HG03039 (cell line): ENCODE results near the gene QSOX2.

ENCODE experiments used
- ATAC-seq: cut with Tn5 transposase; IDR thresholded peaks from one replicate; pipeline ENCODE4 v1.9.1; 2021; ENCODE audit warnings: mild to moderate bottlenecking, moderate library complexity; ENCODE audit not compliant: unreplicated experiment

QSOX2 gene

DNA sequence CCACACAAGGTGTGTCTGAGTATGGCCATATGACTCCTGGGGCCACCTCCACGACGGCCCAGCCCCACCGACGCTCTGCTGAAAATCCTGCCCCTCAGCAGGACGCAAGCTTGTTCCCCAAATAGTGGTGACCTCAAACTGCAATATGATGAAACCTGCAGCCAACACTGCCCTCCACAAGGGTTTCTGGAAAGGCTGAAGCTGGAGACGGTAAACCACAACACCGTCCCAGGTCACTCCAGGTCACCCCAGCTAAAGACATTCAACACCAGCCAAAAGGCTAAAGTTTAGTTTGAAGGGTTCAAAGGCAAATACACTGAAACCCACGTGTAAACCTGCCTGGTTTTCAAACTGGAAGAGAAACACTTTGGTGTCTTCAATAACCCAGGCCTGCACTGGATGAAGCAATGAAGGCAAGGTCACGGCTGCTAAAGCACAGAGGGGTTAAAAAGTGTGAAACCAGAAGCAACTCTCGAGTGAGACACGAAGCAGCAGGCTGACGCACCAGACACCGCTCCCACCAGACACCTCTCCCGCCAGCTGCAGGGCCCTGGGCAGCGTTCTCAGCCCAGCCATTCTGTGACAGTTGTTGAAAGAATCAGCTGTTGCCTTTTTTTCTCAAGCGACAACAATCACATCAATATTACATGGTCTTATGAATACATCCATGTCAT, 38.9 kb downstream of the QSOX2 start:
- ATAC-seq = no peak

DNA sequence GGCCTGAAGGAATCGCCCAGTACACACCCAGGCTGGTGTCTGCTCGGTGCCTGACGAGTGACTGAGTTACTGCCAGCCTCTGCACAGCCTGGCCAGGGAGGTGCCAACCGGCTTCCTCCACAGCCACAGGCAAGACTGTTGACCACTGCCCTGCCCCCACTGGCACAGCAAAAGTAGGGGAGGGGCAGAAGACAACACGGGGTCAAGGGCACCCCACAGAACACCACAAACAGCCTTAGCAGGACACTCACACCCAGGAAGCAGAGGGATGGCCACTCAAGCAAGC, 40.0 kb downstream of the QSOX2 start:
- ATAC-seq = no peak

DNA sequence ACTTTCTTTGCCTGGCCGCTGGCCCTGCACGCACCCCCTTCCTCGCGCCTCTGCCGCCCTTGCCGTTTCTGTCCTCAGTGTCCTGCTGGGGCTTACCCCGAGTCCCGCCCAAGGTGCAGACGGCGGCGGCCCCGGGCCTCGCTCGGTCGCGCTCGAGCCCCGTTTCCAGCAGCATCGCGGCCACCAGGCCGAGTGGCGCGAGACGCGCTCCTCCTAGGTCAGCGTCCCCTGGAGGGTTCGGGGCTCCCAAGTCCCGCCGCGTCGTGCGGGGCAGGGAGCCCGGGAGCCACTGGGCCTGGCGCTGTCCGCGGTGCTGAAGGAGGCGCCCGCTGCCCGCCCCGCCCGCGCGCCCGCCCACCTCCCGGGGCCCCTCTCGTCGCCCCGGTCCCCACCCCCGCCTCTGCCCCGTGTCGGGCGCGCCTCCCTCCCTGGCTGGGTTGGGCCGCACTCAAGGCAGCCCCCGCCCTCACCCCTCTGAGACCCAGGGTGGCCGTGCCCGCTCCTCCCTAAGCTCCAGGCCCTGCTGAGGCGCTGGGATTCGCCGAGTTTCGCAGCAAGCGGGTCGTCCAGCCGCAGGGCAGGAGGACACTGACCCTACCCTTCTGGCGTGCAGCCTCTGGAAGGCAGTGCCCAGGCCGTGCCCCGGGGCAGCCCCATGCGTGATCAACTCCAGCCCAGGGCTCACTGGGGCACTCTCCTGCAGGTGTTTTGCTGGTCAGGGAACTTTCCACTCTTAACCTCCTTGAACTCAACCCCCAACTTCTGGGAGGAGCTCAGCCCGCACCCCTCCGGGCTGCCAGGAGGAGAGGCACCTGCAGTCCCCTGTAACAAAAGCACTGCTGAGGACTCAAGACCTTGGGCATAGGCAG, 40.5 kb downstream of the QSOX2 start, which contains the start of gene LHX3:
LHX3 (minus strand) TSS at position 291 of the 869 bp plus-strand sequence; CDS start at position 175, 116 bp downstream.
- no peak for ATAC-seq

DNA sequence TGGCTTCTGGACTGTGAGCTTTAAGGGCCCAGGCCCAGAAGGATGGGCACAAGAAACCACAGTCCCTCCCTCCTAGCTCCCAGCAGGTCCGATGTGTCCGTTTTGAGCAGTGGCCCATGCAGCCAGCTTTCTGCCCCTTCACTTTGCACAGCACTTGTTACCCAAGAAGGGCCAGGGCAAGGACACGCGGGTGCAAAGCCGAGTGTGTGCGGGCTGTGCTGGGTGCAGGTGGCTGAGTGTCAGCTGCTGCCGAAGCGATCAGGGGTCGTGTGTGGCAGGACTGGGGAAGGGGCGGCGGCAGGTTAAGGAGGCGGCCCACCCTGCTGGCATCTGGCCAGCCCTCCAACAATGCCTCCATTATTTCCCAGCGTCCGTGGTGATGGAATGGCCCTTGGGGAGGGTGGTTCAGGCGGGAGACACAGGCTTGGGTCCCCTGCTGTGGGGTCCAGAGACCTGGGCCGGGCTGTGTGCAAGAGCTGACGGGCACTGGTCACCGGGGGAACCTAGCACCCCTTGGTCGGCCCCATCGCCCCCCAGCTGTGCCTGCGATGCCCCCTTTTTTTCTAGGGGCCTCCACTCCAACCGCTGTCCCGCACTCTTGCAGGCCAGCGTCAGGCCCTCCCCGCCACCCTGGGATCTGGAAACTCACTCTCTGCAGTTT, 41.3 kb downstream of the QSOX2 start:
- ATAC-seq = no peak

DNA sequence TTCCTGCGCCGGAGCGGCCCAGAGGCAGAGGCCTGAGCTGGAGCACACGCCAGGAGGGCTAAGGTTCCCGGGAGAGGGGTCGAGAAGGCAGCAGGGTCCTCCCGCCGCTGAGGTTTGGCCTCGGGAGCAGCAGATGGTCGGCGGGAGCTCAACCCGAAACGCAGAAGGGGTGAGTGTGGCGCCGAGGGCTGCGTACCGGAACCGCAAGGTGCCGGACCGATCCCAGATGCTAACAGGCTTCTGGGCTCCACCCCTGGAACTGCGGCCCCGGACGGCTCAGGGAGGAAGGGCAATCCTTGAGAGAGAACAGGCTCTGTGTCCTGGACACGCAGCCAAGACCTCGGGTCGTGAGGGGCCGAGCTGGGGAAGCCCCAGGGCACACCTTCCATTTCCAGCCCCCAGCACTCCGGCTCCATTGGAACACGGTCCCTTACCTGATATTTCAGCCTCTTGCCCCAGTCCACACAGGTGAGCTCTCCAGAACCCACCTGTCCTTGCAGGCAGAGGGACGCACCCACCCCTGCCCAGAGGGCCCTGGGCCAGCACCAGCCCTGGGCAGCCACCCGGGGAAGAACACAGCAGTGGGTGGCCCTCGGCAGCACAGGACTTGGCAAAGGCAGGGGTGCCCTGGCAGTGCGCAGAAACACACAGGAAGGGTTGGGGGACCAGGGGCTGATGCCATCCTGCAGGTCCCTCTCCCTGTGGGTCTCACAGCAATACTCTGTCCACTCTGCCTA, 42.0 kb downstream of the QSOX2 start:
- ATAC-seq = no peak

DNA sequence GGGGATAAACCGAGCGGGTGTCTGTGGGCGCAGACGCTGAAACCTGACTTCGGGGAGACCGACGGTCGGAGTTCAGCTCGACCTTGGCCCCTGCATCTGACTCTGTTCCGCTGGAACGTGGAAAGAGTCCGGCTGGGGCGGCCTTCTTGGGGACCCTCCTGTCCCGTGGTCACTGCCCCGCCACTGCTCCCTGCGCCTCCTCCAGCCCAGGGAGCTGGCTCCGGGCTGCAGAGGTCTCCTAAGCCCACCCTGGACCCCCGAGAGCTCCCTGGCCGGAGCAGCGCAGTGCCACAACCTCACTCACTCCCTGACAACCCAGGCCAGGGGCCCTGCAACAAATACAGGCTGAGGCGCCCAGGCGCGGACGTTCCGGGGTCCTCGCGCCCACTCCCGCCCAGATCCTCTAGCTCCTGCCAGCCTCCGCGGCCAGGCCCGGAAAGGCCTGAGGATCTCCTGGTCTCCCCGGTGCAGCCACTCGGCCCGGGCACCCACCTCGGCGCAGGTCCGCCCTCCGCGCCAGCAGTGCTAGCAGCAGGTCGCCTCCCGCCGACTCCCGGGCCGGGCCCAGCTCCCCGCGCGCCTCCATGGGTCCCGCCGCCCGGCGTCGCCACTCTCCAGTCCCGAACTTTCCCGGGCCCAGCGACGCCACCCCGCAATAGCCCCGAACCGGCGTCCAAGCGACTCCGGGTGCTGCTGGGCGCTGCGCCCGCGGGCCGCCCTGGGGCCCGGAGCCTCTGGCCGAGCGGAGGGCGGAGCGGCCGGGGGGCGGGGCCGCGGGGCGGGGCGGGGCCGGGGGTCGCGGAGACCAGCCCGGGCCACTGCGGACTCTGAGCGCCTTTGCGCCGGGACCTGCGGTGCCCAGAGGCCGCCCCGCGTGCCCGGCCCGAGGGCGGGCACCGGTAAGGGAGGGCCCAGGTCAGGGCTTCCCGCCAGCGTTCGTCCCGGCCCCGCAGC, 42.9 kb downstream of the QSOX2 start:
- ATAC-seq = no peak

DNA sequence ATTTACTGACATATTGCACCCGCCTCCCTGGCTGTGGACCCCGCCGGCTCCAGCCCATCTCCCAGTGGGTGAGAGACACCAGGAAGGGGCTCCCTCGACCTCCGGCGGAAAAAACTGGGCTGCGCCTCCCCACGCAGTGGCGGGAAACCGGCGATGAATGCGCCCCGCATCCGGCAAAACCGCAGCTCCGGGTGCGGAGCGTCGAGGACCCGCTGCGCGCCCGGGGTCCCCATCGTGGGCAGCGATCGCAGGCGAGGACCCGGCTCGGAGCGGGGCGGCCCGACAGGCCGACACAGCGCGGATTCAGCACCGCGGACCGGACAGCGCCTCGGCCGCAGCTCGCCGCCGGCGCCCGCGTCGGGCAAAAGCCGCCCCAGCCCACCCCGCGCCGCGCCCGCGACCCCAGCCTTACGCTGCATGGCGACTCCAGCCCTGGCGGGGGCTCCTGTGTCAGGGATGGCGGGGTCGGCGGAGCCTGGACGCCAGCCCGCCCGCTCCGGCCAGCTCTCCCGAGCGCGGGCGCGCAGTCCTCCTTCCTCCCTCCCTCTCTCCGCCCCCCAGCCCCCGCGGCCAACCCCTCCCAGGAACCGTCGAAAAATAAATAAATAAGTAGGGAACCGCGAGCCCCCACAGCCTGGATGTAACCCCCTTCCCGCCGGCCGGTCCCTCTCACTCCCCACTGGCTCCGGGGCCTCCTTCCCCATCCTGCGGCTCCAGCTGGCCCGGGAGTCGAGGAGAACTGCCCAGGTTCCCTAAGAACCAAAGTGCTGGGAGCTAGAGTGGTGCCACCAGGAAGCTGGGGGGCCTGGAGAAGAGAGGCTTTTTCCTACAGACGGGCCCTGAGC, 43.8 kb downstream of the QSOX2 start:
- ATAC-seq = no peak

DNA sequence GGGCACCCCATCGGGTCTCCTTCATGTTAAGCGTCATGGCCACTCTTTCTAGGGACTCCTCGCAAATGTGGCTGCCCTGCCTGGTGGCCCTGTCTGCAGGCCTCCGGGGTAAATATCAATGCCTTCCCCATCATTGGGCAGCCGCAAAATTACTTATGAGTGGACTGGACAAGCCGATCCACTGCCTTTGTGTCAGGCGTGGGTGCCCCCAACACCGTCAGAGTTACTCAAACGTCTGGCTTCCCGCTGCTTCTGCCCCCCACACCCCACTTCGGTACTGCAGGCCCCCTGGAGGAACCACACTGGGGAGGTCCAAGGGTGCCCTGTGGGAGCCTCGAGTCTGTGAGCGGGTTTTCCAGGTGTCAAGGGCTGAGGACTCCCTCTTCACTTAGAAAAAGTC, 44.4 kb downstream of the QSOX2 start:
- no peak for ATAC-seq

DNA sequence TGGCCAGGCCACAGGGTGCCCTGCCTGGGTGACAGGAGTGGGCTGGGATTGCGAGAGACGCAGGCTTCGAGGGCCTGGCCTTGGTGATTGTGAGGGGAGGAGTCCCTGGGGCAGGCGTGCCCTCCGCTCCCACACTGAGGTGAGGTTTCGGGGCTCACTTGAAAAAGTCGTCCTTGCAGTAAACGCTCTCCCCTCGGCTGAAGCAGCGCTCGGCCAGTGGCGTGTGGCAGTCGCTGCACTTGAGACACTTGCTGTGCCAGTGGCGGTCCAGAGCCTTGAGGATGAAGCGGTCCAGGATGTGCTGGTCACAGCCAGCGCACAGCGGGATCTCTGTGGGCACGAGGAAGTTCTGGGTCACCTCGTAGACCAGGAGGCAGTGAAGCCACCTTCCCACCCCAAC, 45.2 kb downstream of the QSOX2 start:
- no peak for ATAC-seq

DNA sequence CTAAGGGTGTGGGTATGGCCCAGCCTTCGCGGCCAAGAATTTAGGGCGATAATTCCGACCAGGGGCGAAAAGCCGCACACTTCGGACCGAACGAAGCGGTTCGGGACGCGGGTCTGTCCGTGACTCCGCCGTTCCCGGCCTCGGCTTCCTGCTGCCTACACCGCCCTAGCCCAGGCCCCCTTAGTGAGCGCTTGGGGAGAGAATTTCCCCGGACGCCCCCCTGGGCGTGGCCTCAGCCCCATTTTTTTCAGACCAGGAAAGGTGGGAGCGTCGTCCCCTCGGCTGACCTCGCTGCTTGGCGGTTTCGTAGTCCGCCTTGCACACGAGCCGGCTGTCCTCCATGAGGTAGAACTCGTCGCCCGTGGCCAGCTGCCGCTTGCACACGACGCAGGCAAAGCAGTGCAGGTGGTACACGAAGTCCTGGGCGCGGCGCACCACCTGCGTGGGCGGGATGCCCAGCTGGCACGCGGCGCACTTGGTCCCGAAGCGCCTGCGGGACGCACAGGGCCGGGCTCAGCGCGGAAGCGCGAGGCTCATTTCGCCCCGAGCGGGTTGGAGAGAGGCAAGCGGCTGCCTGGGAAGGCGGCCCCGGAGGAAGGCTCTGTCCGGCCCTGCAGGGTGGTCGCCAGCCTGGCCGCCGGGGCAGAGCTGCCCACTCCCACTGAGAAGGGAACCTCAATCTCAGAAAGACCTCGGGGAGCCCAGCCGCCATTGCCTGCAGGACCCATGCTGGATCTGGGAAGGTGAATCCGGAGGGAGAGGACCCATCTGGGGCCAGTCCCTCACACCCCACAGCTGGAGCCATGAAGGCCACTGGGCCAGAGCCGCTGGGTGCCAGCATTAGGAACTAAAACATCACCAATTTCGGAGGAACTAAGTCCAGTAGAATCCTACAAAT, 46.0 kb downstream of the QSOX2 start:
- no peak for ATAC-seq

DNA sequence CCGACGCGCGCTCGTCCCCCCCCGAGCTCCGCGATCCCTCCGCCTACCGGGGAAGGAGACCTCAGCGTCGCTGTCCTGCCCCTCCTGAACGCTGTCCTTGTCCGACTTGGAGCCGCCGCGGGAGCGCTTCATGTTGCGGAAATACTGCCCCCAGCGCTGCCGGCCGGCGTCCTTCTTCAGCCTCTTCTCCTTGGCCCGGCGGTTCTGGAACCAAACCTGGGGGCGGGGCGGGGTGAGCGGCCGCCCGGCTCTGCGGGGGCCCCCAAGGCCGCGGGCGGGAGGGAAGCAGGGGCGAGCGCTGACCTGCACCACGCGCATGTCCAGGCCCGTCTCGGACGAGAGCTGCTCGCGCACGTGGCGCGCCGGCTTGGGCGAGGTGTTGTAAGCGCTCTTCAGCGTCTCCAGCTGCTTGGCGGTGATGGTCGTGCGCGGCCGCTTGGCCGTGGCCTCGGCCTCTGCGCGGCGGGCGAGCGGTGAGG, 47.0 kb downstream of the QSOX2 start:
- no peak for ATAC-seq

DNA sequence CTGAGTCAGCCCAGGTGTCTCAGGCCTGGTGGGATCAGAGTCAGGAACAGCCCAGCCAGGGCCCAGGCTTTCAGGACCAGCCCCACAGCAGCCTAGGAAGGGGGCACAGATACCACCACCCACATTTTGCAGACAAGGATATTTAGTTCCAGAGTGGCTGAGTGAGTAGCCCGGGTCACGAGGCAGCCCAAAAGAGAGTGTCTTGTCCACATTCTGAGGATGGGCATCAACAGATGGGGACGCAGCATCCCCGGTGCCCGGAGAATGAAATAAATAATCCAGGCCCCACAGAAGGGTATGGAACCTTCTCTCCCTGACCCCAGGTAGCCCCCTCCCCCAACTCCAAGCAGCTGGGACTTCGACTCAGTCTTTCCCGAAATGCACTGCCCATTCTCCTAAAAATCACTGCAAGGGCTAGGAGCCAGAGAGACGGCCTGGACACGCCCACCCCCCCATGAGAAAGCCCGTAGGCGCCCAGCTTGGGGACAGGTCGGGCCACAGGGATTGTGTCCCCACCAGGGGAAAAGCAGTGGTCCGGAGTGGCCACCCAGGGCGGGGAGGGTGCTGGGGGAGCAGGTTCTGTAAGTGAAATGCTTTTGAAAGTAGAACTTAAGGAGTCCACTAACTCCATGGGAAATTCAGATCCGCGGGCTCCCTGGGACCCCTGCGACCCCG, 47.5 kb downstream of the QSOX2 start:
- no peak for ATAC-seq

DNA sequence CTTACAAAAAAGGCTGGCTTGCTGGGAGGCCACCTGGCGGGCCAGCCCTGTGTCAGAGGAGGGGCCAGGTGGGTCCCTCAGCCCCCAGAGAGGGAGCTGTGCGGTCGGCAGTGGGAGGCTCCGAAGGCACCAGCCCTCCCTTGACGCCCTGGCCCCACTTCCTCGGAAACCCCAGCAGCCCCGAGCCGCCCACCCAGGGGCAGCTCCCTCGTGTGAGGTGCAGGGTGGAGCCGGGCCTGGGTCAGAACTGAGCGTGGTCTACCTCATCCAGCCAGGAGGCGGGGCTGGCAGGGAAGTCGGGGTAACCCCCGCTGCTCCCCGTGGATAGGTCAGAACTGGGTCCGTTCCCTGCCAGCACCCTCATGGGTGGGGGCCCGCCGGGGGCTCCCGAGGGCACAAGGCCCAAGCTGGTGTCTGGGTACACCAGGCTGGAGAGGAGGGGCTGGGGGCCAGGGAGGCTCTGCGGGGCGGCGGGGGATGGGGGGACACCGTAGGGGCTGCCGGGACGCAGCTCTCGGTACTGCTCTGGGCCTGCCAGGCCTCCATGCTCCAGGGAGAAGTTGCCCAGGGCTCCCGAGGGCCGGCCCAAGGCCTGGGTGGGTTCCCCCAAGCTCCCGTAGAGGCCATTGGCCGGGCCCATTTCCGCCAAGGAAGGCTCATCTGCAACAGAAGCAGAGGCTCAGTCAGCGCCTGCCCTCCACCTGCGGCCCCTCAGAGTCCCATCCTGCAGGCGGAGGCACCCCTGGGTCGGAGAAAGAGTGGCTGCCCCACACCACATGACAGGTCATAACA, 48.3 kb downstream of the QSOX2 start:
- ATAC-seq = no peak

DNA sequence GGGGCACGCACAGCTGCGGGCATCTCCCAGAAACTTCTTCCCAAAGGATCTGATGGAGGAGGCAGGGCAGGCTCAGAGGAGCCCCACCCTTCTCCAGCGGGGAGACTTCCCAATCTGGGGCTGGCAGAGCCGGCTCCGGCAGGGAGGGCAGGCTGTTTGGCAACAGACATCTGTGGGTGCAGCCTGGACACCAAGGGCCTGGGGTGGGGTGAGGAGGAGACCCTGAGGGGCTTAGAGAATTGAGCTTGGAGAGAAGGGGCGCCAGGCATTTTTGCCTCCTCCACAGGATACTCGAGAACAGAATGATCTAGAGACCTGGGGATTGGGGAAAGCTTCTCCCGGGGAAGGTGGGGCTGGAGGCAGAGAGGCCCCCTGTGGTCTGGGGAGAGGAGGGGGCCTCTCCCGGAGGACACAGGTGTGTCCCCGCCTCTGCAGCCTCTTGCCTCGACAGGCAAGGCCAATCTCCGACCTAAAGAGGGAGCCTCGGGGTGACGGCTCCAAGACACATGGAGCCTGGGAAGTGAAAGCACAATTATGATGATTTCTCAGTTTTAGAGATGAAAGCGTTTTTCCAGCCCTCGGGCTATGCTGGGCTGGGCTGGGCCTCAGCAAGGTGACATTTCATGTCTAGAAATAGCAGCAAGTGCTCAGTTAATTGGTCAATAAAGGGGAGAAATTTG, 49.1 kb downstream of the QSOX2 start:
- ATAC-seq = no peak

DNA sequence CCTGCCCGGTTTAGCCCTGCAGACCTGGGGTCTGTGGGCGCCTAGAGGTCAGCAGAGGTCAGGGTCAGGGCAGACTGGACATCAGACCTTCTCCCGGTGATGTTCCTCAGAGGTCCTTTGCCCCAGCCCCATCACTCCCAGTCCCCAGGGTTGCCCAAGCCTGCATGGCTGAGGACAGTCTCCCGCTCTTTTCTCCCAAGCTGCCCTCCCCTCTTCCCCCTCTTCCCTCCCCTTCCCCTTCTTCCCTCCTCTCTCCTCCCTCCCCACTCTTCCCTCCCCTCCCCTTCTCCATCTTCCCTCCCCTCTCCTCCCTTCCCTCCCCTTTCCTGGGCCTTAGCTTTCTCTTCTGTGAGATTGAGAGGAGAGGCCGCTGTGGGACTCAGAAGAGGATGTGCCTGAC, 51.1 kb downstream of the QSOX2 start:
- no peak for ATAC-seq

DNA sequence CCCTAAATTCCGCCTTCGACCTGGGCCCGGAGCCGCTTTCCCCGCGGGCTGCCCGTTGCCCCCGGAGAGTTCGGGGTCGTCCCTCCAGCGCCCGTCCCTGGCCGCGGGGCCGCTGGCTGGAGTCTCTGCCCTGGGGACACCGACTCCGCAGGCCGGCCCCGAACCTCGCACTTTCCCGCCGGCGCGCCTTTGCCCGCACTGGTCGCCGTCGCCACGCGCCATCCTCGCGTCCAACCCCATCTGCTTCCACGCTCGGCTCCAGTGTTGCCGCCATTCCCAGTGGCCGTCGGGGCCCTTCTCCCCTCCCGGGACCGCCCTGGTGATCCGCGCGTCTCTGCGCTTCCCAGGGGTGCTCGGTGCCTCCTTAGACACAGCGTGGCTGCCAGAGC, 51.7 kb downstream of the QSOX2 start:
- ATAC-seq = no peak
